Measurements from ENCODE around the gene TSPAN14.

DNA sequence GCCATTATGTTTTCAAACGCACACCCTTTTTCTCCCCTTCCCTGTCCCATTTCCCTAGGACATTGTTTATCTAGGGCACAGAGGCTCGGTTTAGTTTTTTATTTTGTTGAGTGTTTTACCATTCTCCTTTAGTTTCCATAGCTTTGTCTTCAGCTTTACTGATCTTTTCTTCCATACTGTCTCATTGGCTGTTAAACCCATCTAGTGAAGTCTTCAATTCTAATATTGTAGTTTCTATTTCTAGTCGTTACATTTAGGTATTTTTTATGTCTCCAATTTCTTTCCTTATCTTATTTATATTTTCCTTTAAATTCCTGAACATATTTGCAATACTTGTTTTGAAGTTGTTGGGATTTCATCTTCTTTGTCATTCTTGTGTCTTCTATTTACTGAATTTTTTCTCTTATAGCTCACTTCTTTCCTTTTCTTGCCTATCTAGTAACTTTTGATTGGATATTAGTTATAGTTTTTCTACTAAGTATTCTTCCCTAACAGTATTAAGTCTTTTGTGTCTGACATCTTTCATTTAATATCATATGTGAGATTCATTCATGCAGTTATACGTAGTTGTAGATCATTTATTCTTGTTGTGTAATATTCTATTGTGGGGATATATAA lies 42.6 kb downstream of the TSPAN14 start:
- TF ChIP-seq, protein P1, sequence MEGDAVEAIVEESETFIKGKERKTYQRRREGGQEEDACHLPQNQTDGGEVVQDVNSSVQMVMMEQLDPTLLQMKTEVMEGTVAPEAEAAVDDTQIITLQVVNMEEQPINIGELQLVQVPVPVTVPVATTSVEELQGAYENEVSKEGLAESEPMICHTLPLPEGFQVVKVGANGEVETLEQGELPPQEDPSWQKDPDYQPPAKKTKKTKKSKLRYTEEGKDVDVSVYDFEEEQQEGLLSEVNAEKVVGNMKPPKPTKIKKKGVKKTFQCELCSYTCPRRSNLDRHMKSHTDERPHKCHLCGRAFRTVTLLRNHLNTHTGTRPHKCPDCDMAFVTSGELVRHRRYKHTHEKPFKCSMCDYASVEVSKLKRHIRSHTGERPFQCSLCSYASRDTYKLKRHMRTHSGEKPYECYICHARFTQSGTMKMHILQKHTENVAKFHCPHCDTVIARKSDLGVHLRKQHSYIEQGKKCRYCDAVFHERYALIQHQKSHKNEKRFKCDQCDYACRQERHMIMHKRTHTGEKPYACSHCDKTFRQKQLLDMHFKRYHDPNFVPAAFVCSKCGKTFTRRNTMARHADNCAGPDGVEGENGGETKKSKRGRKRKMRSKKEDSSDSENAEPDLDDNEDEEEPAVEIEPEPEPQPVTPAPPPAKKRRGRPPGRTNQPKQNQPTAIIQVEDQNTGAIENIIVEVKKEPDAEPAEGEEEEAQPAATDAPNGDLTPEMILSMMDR (conservative IDR thresholded peaks at IDR 0.05; ENCODE audit: low read length), result no peak
- no peak for TF ChIP-seq EZH2phosphoT487 (IDR thresholded peaks at IDR 0.05; ENCODE audit: borderline replicate concordance, low read depth, low read length)
